GM21528 (cell line): ENCODE data around the gene UPK3A.
"Not testable (repeated sequence)": the region's sequence is repeated elsewhere in the genome, so short reads cannot be mapped to it uniquely, and the experiment has no call there.

Source experiments
- ATAC-seq: cut with Tn5 transposase; IDR thresholded peaks from one replicate; pipeline ENCODE4 v1.9.1; 2021; ENCODE audit warnings: mild to moderate bottlenecking, moderate library complexity; ENCODE audit not compliant: unreplicated experiment, low FRiP score

UPK3A gene

GRCh38 chr22:45278125-45278524 lies 6.6 kb upstream of the UPK3A start:
- ATAC-seq = no peak

- ATAC-seq = no peak
These were observed 4.2 kb upstream of the UPK3A start for GRCh38 chr22:45280587-45280980.

GRCh38 chr22:45281010-45281409 lies 3.7 kb upstream of the UPK3A start:
- ATAC-seq = no peak

- no peak for ATAC-seq
These were observed 712 bp downstream of the UPK3A start for GRCh38 chr22:45285263-45286058.

GRCh38 chr22:45286854-45287551 lies 2.3 kb downstream of the UPK3A start:
- no peak for ATAC-seq

- ATAC-seq = no peak
These were observed 5.7 kb downstream of the UPK3A start for GRCh38 chr22:45290410-45290936.

- ATAC-seq = no peak
These were observed 6.5 kb downstream of the UPK3A start for GRCh38 chr22:45291061-45291930.

- ATAC-seq = no peak
These were observed 7.2 kb downstream of the UPK3A start for GRCh38 chr22:45291931-45292290.

GRCh38 chr22:45292731-45293442 lies 8.1 kb downstream of the UPK3A start:
- no peak for ATAC-seq

- ATAC-seq = no peak
These were observed 9.3 kb downstream of the UPK3A start for GRCh38 chr22:45294030-45294429.

- ATAC-seq = not testable (repeated sequence)
These were observed 10.3 kb downstream of the UPK3A start for GRCh38 chr22:45295004-45295403.

GRCh38 chr22:45295492-45295891 lies 10.7 kb downstream of the UPK3A start:
- no peak for ATAC-seq

GRCh38 chr22:45296628-45297297 lies 12.0 kb downstream of the UPK3A start:
- no peak for ATAC-seq

GRCh38 chr22:45298934-45299505 lies 14.3 kb downstream of the UPK3A start:
- no peak for ATAC-seq

GRCh38 chr22:45302751-45303150 lies 18.0 kb downstream of the UPK3A start:
- no peak for ATAC-seq

- no peak for ATAC-seq
These were observed 18.4 kb downstream of the UPK3A start for GRCh38 chr22:45303181-45303580.

- no peak for ATAC-seq
These were observed 20.2 kb downstream of the UPK3A start for GRCh38 chr22:45304971-45305370.

- no peak for ATAC-seq
These were observed 20.8 kb downstream of the UPK3A start for GRCh38 chr22:45305456-45306075.

GRCh38 chr22:45306139-45306538 lies 21.4 kb downstream of the UPK3A start:
- no peak for ATAC-seq
